ENCODE data around the gene LRRC8D. TPM values are rescaled to one million over a fixed set of nuclear protein-coding genes. Genes with fewer than 3 reads are reported as not detected.

Gene LRRC8D
- total RNA-seq, 1 donor from 2014 or later = 42.1 TPM

- TF ChIP-seq CTCF (IDR thresholded peaks at IDR 0.05; ENCODE audit: unreplicated experiment) = no peak
- no peak overlapping the region for H3K4me3 Mint-ChIP-seq (ENCODE audit: low read depth)
- peaks cover 6% of the 10 kb centered on the region for H3K36me3 Mint-ChIP-seq (ENCODE audit: insufficient read depth)
- H3K27ac Mint-ChIP-seq = peak overlapping the region; percentile 62
- no peaks in the 10 kb centered on the region for H3K4me1 Mint-ChIP-seq (ENCODE audit: low read depth)
- DNase-seq (ENCODE audit: low spot score, unreplicated experiment) = no peak
- H3K9me3 Mint-ChIP-seq (ENCODE audit: low read depth) = no peaks in the 10 kb centered on the region
- H3K27me3 Mint-ChIP-seq = no peaks in the 10 kb centered on the region
Observed at GRCh38 chr1:89850844-89851415, 30.1 kb downstream of the LRRC8D start.

DNA sequence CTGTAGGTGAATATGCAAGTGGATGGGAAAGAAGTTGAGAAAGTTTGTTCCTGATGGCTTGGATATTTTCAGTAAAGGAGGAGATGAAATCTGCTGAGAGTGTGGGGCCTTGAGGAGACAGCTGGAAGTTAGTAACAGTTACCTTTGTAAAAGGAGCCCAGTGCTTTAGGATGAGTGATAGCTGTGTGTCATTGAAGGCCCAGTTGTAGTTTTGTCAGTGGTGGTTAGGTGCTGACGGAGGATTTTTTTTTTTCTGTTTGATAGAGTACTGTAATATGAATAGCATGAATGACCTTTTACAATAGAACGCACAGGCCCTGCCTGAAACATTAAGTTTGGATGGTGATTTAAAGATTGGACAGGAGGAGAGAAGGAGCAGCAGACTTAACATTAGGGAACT lies 33.3 kb downstream of the LRRC8D start:
- DNase-seq (ENCODE audit: low spot score, unreplicated experiment) = no peak
- Mint-ChIP-seq H3K4me1 (ENCODE audit: low read depth) (no peaks in the 10 kb centered on the region), H3K27ac (no peak overlapping the region), H3K36me3 (ENCODE audit: insufficient read depth) (peaks cover 3% of the 10 kb centered on the region), H3K27me3 (no peaks in the 10 kb centered on the region), H3K9me3 (ENCODE audit: low read depth) (no peaks in the 10 kb centered on the region), H3K4me3 (ENCODE audit: low read depth) (no peak overlapping the region)
- no peak for TF ChIP-seq CTCF (IDR thresholded peaks at IDR 0.05; ENCODE audit: unreplicated experiment)

DNA sequence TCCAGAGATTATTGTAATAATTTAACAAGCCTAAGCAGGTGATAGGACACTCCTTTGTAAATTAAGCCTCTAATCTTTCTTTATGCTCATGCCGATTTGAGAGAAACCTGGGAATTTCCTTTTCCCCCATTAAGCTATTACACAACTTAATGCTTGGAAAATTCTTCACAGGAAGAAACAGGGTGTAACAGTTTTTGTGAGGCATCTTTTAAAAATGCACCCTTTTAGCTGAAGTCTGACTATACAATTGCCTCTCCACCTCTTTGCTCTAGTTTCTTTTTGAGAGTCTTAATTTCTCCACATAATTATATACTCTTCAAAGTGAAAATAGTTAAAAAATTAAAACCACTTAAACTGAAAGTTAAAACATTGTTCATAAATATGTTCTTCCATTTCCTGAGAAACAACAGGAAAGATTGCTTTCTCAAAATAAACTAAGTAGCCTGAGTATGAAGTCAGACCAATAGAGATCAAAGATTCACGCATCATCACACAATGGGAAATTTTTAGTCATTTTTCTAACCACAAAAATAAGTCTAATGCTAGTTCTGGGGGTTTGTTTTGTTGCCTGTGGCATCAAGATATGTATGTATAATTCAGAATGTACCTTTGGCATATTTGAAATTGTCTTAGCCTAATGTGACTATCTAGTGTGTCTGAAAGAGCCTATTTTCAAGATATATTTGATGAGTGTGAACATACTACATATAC lies 34.7 kb downstream of the LRRC8D start:
- Mint-ChIP-seq H3K27ac (no peak overlapping the region), H3K9me3 (ENCODE audit: low read depth) (no peaks in the 10 kb centered on the region), H3K27me3 (no peaks in the 10 kb centered on the region), H3K36me3 (ENCODE audit: insufficient read depth) (peaks cover 3% of the 10 kb centered on the region), H3K4me1 (ENCODE audit: low read depth) (peaks cover 3% of the 10 kb centered on the region), H3K4me3 (ENCODE audit: low read depth) (no peak overlapping the region)
- no peak for TF ChIP-seq CTCF (IDR thresholded peaks at IDR 0.05; ENCODE audit: unreplicated experiment)
- no peak for DNase-seq (ENCODE audit: low spot score, unreplicated experiment)

DNA sequence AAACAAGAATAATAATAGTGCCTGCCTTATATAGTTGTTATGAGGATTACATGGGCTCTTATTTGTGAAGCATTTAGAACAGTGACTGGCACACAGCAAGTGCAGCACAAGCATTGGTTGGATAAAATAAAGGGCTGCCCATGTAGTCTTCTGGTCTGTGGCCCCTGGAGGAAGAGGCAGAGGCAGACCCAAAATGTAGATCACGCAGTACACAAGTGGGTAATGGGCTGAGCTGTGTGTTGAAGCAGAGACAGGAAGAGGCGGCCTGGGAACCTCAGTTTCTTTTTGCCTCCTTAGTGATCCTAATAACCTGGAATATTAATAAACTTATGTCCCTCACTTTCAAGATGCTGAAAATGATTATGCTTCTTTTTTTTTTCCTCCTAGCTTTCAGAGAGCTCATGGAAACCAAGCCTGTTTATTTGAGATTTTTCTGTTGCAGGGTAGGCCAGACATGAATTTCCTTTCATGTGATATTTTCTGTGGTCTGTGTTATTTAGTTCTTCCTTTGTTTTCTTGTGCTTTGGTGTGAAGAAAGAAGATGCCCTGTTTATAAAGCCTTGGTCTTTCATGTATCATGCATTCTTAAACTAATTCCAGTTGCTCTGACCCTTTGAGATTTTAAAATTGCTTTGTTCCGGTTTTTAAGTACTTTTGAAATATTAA lies 42.5 kb downstream of the LRRC8D start:
- H3K36me3 Mint-ChIP-seq (ENCODE audit: insufficient read depth) = peaks cover 15% of the 10 kb centered on the region
- TF ChIP-seq CTCF (IDR thresholded peaks at IDR 0.05; ENCODE audit: unreplicated experiment) = no peak
- DNase-seq (ENCODE audit: low spot score, unreplicated experiment) = no peak
- H3K27ac Mint-ChIP-seq = no peak overlapping the region
- no peaks in the 10 kb centered on the region for H3K9me3 Mint-ChIP-seq (ENCODE audit: low read depth)
- H3K27me3 Mint-ChIP-seq = no peaks in the 10 kb centered on the region
- no peak overlapping the region for H3K4me3 Mint-ChIP-seq (ENCODE audit: low read depth)
- peaks cover 10% of the 10 kb centered on the region for H3K4me1 Mint-ChIP-seq (ENCODE audit: low read depth)

GRCh38 chr1:89865498-89866382 lies 44.9 kb downstream of the LRRC8D start:
- Mint-ChIP-seq H3K27ac (no peak overlapping the region), H3K9me3 (ENCODE audit: low read depth) (peaks cover 5% of the 10 kb centered on the region), H3K27me3 (no peaks in the 10 kb centered on the region), H3K36me3 (ENCODE audit: insufficient read depth) (peaks cover 25% of the 10 kb centered on the region), H3K4me1 (ENCODE audit: low read depth) (peaks cover 19% of the 10 kb centered on the region), H3K4me3 (ENCODE audit: low read depth) (no peak overlapping the region)
- no peak for DNase-seq (ENCODE audit: low spot score, unreplicated experiment)
- no peak for TF ChIP-seq CTCF (IDR thresholded peaks at IDR 0.05; ENCODE audit: unreplicated experiment)

Measured in progenitor cell of endocrine pancreas (in vitro differentiated cells).